Endothelial cell of umbilical vein (primary cell): ENCODE results near the gene MAP3K14. TPM values are rescaled to one million over a fixed set of nuclear protein-coding genes. Genes with fewer than 3 reads are reported as not detected.

ENCODE experiments used
- BruUV-seq: library from RNA; stranded (reverse); fragments of 400-500 nt; replicated peaks from 2 replicates; lab custom pipeline; 2021; lab: Mats Ljungman, UMichigan
- CTCF ChIA-PET: fragments of 300-600, 350-600 bp; sonication (Branson Sonifier 250); formaldehyde crosslinking; loops from one replicate; lab custom pipeline; 2021; ENCODE audit warnings: antibody characterized with exemption, inconsistent platforms; lab: Charles Lee
- POLR2A ChIA-PET: fragments of 300-600, 350-600 bp; sonication (Branson Sonifier 250); formaldehyde crosslinking; loops from one replicate; lab custom pipeline; 2021; ENCODE audit warnings: antibody characterized with exemption, inconsistent platforms; lab: Charles Lee
- DNase-seq: peaks from one replicate; pipeline ENCODE4 v3.0.0-alpha.2; 2011; ENCODE audit warnings: low read depth, low spot score
- FAIRE-seq: peaks from 2 replicates; lab custom pipeline; 2011; peaks lifted over from hg19 to GRCh38; lab: Jason Lieb, UNC
- H2AFZ ChIP-seq: 2 replicates; pipeline ENCODE4 v1.6.0; 2012; ENCODE audit warnings: low read depth, low read length, control low read depth, inconsistent platforms
- H3K27ac ChIP-seq: 2 replicates; pipeline ENCODE4 v1.5.1; 2011; ENCODE audit warnings: low read depth, mild to moderate bottlenecking, control low read depth, low read length, moderate library complexity; ENCODE audit not compliant: insufficient read depth
- H3K27me3 ChIP-seq, 2 experiments: 2 replicates each; pipeline versions ENCODE4 v1.6.0 to v1.6.1; 2011; ENCODE audit warnings: low read length in 2 of 2, mixed read lengths in 1 of 2; ENCODE audit not compliant: control insufficient read depth in 2 of 2, insufficient read depth in 2 of 2
- H3K36me3 ChIP-seq, 2 experiments: 2 replicates in 1 of 2; 3 replicates in 1 of 2; pipeline ENCODE4 v1.5.1; 2011; ENCODE audit warnings: low read length in 2 of 2, mild to moderate bottlenecking in 1 of 2, moderate library complexity in 1 of 2; ENCODE audit not compliant: control insufficient read depth in 2 of 2, insufficient read depth in 2 of 2; ENCODE audit errors: extremely low read depth in 1 of 2
- H3K4me1 ChIP-seq: 3 replicates; pipeline ENCODE4 v1.5.1; 2011; ENCODE audit warnings: mild to moderate bottlenecking, low read length; ENCODE audit not compliant: control insufficient read depth, insufficient read depth; ENCODE audit errors: extremely low read depth
- H3K4me2 ChIP-seq: 2 replicates; pipeline ENCODE4 v1.6.1; 2011; ENCODE audit warnings: low read length, control low read depth, mixed read lengths; ENCODE audit not compliant: insufficient read depth
- H3K4me3 ChIP-seq, 3 experiments: fragments of 200-600 bp in 1 of 3; sonication (generic), shearing (Covaris generic) in 1 of 3; replicated peaks in 1 of 3; 2 replicates each; pipeline ENCODE4 v1.5.1; 2011 to 2016; ENCODE audit warnings: control low read depth in 3 of 3, low read length in 3 of 3, mild to moderate bottlenecking in 2 of 3, inconsistent platforms in 1 of 3, low read depth in 1 of 3, moderate library complexity in 1 of 3; ENCODE audit not compliant: insufficient read depth in 1 of 3
- H3K79me2 ChIP-seq: 2 replicates; pipeline ENCODE4 v1.6.0; 2012; ENCODE audit warnings: low read length, inconsistent platforms; ENCODE audit not compliant: control insufficient read depth, insufficient read depth
- H3K9ac ChIP-seq: replicated peaks from 2 replicates; pipeline ENCODE3; 2011; ENCODE audit warnings: low read length, control low read depth; ENCODE audit not compliant: insufficient read depth; ENCODE audit errors: extremely low read depth
- H3K9me1 ChIP-seq: replicated peaks from 3 replicates; pipeline ENCODE4 v1.6.0; 2011; ENCODE audit warnings: mild to moderate bottlenecking, low read length; ENCODE audit not compliant: control insufficient read depth, insufficient read depth; ENCODE audit errors: extremely low read depth
- H3K9me3 ChIP-seq: replicated peaks from 2 replicates; pipeline ENCODE4 v1.5.1; 2012; ENCODE audit warnings: low read length, inconsistent platforms; ENCODE audit not compliant: control insufficient read depth, insufficient read depth
- H4K20me1 ChIP-seq: replicated peaks from 2 replicates; pipeline ENCODE3; 2011; ENCODE audit warnings: mild to moderate bottlenecking, low read length; ENCODE audit not compliant: control insufficient read depth, insufficient read depth; ENCODE audit errors: extremely low read depth
- EZH2 ChIP-seq: IDR thresholded peaks from 2 replicates; pipeline ENCODE4 v1.6.1; 2012; ENCODE audit warnings: borderline replicate concordance, low read depth, mild to moderate bottlenecking, moderate library complexity, low read length, inconsistent platforms; ENCODE audit not compliant: severe bottlenecking
- FOS ChIP-seq: IDR thresholded peaks from 2 replicates; pipeline ENCODE4 v1.6.1; 2011; ENCODE audit warnings: mild to moderate bottlenecking, low read length, moderate library complexity, borderline replicate concordance; ENCODE audit not compliant: insufficient read depth
- GATA2 ChIP-seq: IDR thresholded peaks from 2 replicates; pipeline ENCODE4 v1.7.0; 2011; ENCODE audit warnings: low read depth, mild to moderate bottlenecking, moderate library complexity, mixed read lengths, low read length; ENCODE audit not compliant: insufficient read length, insufficient read depth
- JUN ChIP-seq: IDR thresholded peaks from 2 replicates; pipeline ENCODE4 v1.6.1; 2011; ENCODE audit warnings: borderline replicate concordance, low read depth; ENCODE audit not compliant: insufficient read length, insufficient read depth
- MAX ChIP-seq: IDR thresholded peaks from 2 replicates; pipeline ENCODE4 v1.6.1; 2011; ENCODE audit not compliant: insufficient read depth, insufficient read length
- MYC ChIP-seq: IDR thresholded peaks from one replicate; pipeline ENCODE4 v1.6.1; 2011; ENCODE audit warnings: mild to moderate bottlenecking, low read depth, low read length
- POLR2AphosphoS5 ChIP-seq: IDR thresholded peaks from 2 replicates; pipeline ENCODE4 v1.6.1; 2012; ENCODE audit warnings: low read depth, mild to moderate bottlenecking, control low read depth, low read length, moderate library complexity; ENCODE audit not compliant: insufficient read depth
- dilution Hi-C: fragments of 300-500 bp; cut with MboI; formaldehyde crosslinking; loops from one replicate; pipeline ENCODE4 v1.15.0; 2019; ENCODE audit warnings: low sequenced_read_pairs; ENCODE audit not compliant: extremely low pct_ligation_motif_present
- intact Hi-C: fragments of 100-400 bp; cut with micrococcal nuclease; formaldehyde crosslinking; loops from one replicate; pipeline ENCODE4 v1.10.0; 2022
- polyA plus RNA-seq, 4 experiments: library from polyadenylated mRNA; depleted of rRNA in 3 of 4; stranded (reverse) in 3 of 4; unstranded in 1 of 4; fragments of >200 nt; gene quantifications; 2 replicates each; pipeline versions ENCODE4 v1.2.1 to v1.2.3, GENCODE V29; 2011 to 2012; ENCODE audit warnings: missing spikeins in 1 of 4
- total RNA-seq: library from RNA; stranded (reverse); gene quantifications from 2 replicates; pipeline ENCODE4 v1.2.3, GENCODE V29; 2021
- TF ChIP-seq, protein P1 (sequence below), 2 donors: IDR thresholded peaks; 1 replicate in 1 of 2; 2 replicates in 1 of 2; pipeline ENCODE4 v1.5.1; 2011; ENCODE audit warnings: low read length in 2 of 2, mild to moderate bottlenecking in 2 of 2, moderate library complexity in 2 of 2, control low read depth in 1 of 2, inconsistent platforms in 1 of 2, low read depth in 1 of 2; ENCODE audit not compliant: insufficient read depth in 1 of 2; ENCODE audit errors: extremely low read depth in 1 of 2

The MAP3K14 gene
- total and polyA plus RNA-seq, 2 donors (not counting 3 experiments of a cell fraction or from before 2014, with no cell fraction given): 5.4 to 9.8 TPM

- dilution Hi-C loops (no loop called here), intact Hi-C loops (no loop called here)
- no TSS peak for BruUV-seq
- H4K20me1 ChIP-seq: no peaks in the 10 kb centered on the region
- H3K9me1 ChIP-seq: no peaks in the 10 kb centered on the region
- CTCF ChIA-PET: interaction anchor here (0.6 to 3.0 kb wide), 9 partner anchors 9 to 385 kb away, joined by 3 to 13 read pairs (median 3); partner anchors contain the start of genes ACBD4 and MAP3K14
- no peak overlapping the region for H3K4me3 ChIP-seq
- DNase-seq (no peak), FAIRE-seq (no peak)
- POLR2A ChIA-PET: no interaction called here
- no peaks in the 10 kb centered on the region for H3K4me1 ChIP-seq
- no peak overlapping the region for H2AFZ ChIP-seq
- TF ChIP-seq EZH2: no peak
- TF ChIP-seq MAX: no peak
- no peak for TF ChIP-seq FOS
- no peak for TF ChIP-seq GATA2
- TF ChIP-seq MYC: no peak
- TF ChIP-seq JUN: no peak
- TF ChIP-seq, protein P1, sequence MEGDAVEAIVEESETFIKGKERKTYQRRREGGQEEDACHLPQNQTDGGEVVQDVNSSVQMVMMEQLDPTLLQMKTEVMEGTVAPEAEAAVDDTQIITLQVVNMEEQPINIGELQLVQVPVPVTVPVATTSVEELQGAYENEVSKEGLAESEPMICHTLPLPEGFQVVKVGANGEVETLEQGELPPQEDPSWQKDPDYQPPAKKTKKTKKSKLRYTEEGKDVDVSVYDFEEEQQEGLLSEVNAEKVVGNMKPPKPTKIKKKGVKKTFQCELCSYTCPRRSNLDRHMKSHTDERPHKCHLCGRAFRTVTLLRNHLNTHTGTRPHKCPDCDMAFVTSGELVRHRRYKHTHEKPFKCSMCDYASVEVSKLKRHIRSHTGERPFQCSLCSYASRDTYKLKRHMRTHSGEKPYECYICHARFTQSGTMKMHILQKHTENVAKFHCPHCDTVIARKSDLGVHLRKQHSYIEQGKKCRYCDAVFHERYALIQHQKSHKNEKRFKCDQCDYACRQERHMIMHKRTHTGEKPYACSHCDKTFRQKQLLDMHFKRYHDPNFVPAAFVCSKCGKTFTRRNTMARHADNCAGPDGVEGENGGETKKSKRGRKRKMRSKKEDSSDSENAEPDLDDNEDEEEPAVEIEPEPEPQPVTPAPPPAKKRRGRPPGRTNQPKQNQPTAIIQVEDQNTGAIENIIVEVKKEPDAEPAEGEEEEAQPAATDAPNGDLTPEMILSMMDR (IDR thresholded peaks at IDR 0.05; ENCODE audit: extremely low read depth in 1 of 2, insufficient read depth in 1 of 2, low read depth in 1 of 2, low read length in 2 of 2): no peak
- TF ChIP-seq POLR2AphosphoS5: no peak
- no peaks in the 10 kb centered on the region for H3K79me2 ChIP-seq
- H3K27ac ChIP-seq: no peak overlapping the region
- H3K9ac ChIP-seq: no peak overlapping the region
- no peaks in the 10 kb centered on the region for H3K9me3 ChIP-seq
- H3K27me3 ChIP-seq: peaks cover 0 to 2% of the 10 kb centered on the region in 2 experiments
- no peaks in the 10 kb centered on the region for H3K36me3 ChIP-seq
- H3K4me2 ChIP-seq: no peak overlapping the region
Measured at GRCh38 chr17:45255358-45255757, 61.5 kb downstream of the MAP3K14 start.
